RWPE2 (cell line): ENCODE data around the gene SRGAP1.
A peak's percentile ranks its signal among the peaks of the same experiment; 100 is the strongest.

Source experiments
- ATAC-seq: fragments of 200-7000 bp; cut with Tn5 transposase; 3 replicates; pipeline ENCODE4 v1.9.1; 2021; ENCODE audit warnings: low read depth
- DNase-seq: peaks from one replicate; pipeline ENCODE4 v3.0.0-alpha.2; 2020; ENCODE audit warnings: low spot score
- H3K27ac ChIP-seq: fragments of 450-650 bp; 2 replicates; pipeline ENCODE4 v1.5.1; 2017; ENCODE audit warnings: mild to moderate bottlenecking; ENCODE audit not compliant: poor library complexity, severe bottlenecking
- H3K27me3 ChIP-seq: fragments of 250-450 bp; sonication (Bioruptor Pico); 2 replicates; pipeline ENCODE4 v1.5.1; 2021; ENCODE audit warnings: mild to moderate bottlenecking, moderate library complexity; ENCODE audit not compliant: insufficient read depth, poor library complexity, severe bottlenecking
- H3K36me3 ChIP-seq: fragments of 250-450 bp; sonication (Bioruptor Pico); 2 replicates; pipeline ENCODE4 v1.5.1; 2020; ENCODE audit warnings: low read depth, mild to moderate bottlenecking, moderate library complexity
- H3K4me1 ChIP-seq: fragments of 250-450 bp; sonication (Bioruptor Pico); 2 replicates; pipeline ENCODE4 v1.5.1; 2021; ENCODE audit warnings: mild to moderate bottlenecking, moderate library complexity; ENCODE audit not compliant: insufficient read depth, poor library complexity, severe bottlenecking
- H3K4me3 ChIP-seq: fragments of 250-450 bp; sonication (Bioruptor Pico); 2 replicates; pipeline ENCODE4 v1.5.1; 2021; ENCODE audit warnings: mild to moderate bottlenecking, moderate library complexity; ENCODE audit not compliant: severe bottlenecking
- H3K9me3 ChIP-seq: fragments of 250-450 bp; sonication (Bioruptor Pico); 2 replicates; pipeline ENCODE4 v1.5.1; 2021; ENCODE audit warnings: mild to moderate bottlenecking, moderate library complexity; ENCODE audit not compliant: severe bottlenecking
- CTCF ChIP-seq: fragments of 450-650 bp; IDR thresholded peaks from one replicate; pipeline ENCODE4 v1.5.1; 2017; ENCODE audit warnings: mild to moderate bottlenecking, moderate library complexity; ENCODE audit not compliant: poor library complexity, severe bottlenecking

The SRGAP1 gene

GRCh38 chr12:63821781-63822251 lies 22.7 kb upstream of the SRGAP1 start:
- peak overlapping the region; percentile 64 for H3K27ac ChIP-seq
- no peaks in the 10 kb centered on the region for H3K27me3 ChIP-seq
- TF ChIP-seq CTCF = no peak
- peak; percentile 37; the same call in 2 of the 3 replicates for ATAC-seq
- H3K36me3 ChIP-seq = no peaks in the 10 kb centered on the region
- DNase-seq = no peak
- no peak overlapping the region for H3K4me3 ChIP-seq
- peaks cover 8% of the 10 kb centered on the region for H3K4me1 ChIP-seq
- no peaks in the 10 kb centered on the region for H3K9me3 ChIP-seq

- Histone ChIP-seq H3K4me1 (peaks cover 8% of the 10 kb centered on the region), H3K9me3 (no peaks in the 10 kb centered on the region), H3K27me3 (no peaks in the 10 kb centered on the region), H3K4me3 (no peak overlapping the region), H3K27ac (peak overlapping the region; percentile 64), H3K36me3 (no peaks in the 10 kb centered on the region)
- TF ChIP-seq CTCF = no peak
- ATAC-seq (peak; percentile 80), DNase-seq (no peak)
Observed at GRCh38 chr12:63822352-63822751, 22.1 kb upstream of the SRGAP1 start.

GRCh38 chr12:63823040-63823439 lies 21.5 kb upstream of the SRGAP1 start:
- no peak for ATAC-seq
- peak overlapping the region; percentile 64 for H3K27ac ChIP-seq
- TF ChIP-seq CTCF = no peak

GRCh38 chr12:63826006-63826585 lies 18.4 kb upstream of the SRGAP1 start:
- Histone ChIP-seq H3K4me1 (peaks cover 8% of the 10 kb centered on the region), H3K27ac (no peak overlapping the region), H3K36me3 (no peaks in the 10 kb centered on the region), H3K9me3 (no peaks in the 10 kb centered on the region), H3K27me3 (no peaks in the 10 kb centered on the region), H3K4me3 (no peak overlapping the region)
- DNase-seq = no peak
- ATAC-seq = peak; percentile 48; the same call in 1 of the 3 replicates
- TF ChIP-seq CTCF = peak; percentile 94

More at GRCh38 chr12:63823040-63823439, 21.5 kb upstream of the SRGAP1 start:
- Histone ChIP-seq H3K36me3 (no peaks in the 10 kb centered on the region), H3K27me3 (no peaks in the 10 kb centered on the region), H3K4me3 (no peak overlapping the region), H3K9me3 (no peaks in the 10 kb centered on the region), H3K4me1 (peaks cover 8% of the 10 kb centered on the region)
- DNase-seq = no peak

GRCh38 chr12:63828867-63829266 lies 15.6 kb upstream of the SRGAP1 start:
- no peaks in the 10 kb centered on the region for H3K4me1 ChIP-seq
- no peak overlapping the region for H3K4me3 ChIP-seq
- H3K9me3 ChIP-seq = no peaks in the 10 kb centered on the region
- H3K27ac ChIP-seq = no peak overlapping the region
- DNase-seq = no peak
- TF ChIP-seq CTCF = no peak
- H3K27me3 ChIP-seq = no peaks in the 10 kb centered on the region
- no peak for ATAC-seq
- H3K36me3 ChIP-seq = no peaks in the 10 kb centered on the region
